IMR-90 (cell line): ENCODE data around the gene TOMM40L. TPM values are rescaled to one million over a fixed set of nuclear protein-coding genes. Genes with fewer than 3 reads are reported as not detected.
A peak's percentile ranks its signal among the peaks of the same experiment; 100 is the strongest.

ENCODE experiments used
- ATAC-seq: fragments of 200-7000 bp; cut with Tn5 transposase; 2 replicates; pipeline ENCODE4 v1.9.1; 2020; ENCODE audit warnings: low read depth, mild to moderate bottlenecking, moderate library complexity
- BruUV-seq: library from RNA; stranded (reverse); fragments of 400-500 nt; replicated peaks from 2 replicates; lab custom pipeline; 2021; lab: Mats Ljungman, UMichigan
- CTCF ChIA-PET: fragments of 300-600 bp; formaldehyde crosslinking; extraction: SDS; loops from one replicate; lab custom pipeline; 2021; ENCODE audit warnings: antibody characterized with exemption; lab: Yijun Ruan, JAX
- POLR2A ChIA-PET: fragments of 300-600 bp; sonication (Branson Sonifier 250); formaldehyde crosslinking; loops from one replicate; lab custom pipeline; 2022; ENCODE audit warnings: antibody characterized with exemption; ENCODE audit not compliant: unreplicated experiment; lab: Charles Lee
- DNase-seq: peaks from one replicate; pipeline ENCODE4 v3.0.0; 2013
- H2AFZ ChIP-seq: replicated peaks from 2 replicates; pipeline ENCODE3; 2013; ENCODE audit warnings: low read length, mild to moderate bottlenecking; ENCODE audit not compliant: poor library complexity
- H2AK5ac ChIP-seq: 2 replicates; pipeline ENCODE4 v1.6.1; 2013; ENCODE audit warnings: low read depth, low read length, inconsistent platforms
- H2AK9ac ChIP-seq: replicated peaks from 2 replicates; pipeline ENCODE3; 2013; ENCODE audit warnings: mild to moderate bottlenecking, low read depth, low read length, moderate library complexity; ENCODE audit not compliant: poor library complexity
- H2BK120ac ChIP-seq: 2 replicates; pipeline ENCODE4 v1.6.1; 2013; ENCODE audit warnings: low read depth, low read length, inconsistent platforms
- H2BK15ac ChIP-seq: 3 replicates; pipeline ENCODE4 v1.6.1; 2013; ENCODE audit warnings: low read depth, low read length, inconsistent platforms
- H2BK20ac ChIP-seq: 2 replicates; pipeline ENCODE4 v1.6.1; 2013; ENCODE audit warnings: low read depth, mild to moderate bottlenecking, inconsistent platforms, low read length, moderate library complexity
- H2BK5ac ChIP-seq: 2 replicates; pipeline ENCODE4 v1.6.1; 2013; ENCODE audit warnings: mild to moderate bottlenecking, low read depth, low read length, inconsistent platforms; ENCODE audit not compliant: poor library complexity, severe bottlenecking
- H3K14ac ChIP-seq: replicated peaks from 2 replicates; pipeline ENCODE4 v1.6.1; 2013; ENCODE audit warnings: low read depth, low read length, inconsistent platforms
- H3K18ac ChIP-seq: 2 replicates; pipeline ENCODE4 v1.6.1; 2013; ENCODE audit warnings: low read depth, low read length, control low read depth
- H3K23ac ChIP-seq: 2 replicates; pipeline ENCODE4 v1.6.1; 2013; ENCODE audit warnings: low read depth, low read length, inconsistent platforms
- H3K27ac ChIP-seq: 2 replicates; pipeline ENCODE4 v1.5.1; 2013; ENCODE audit warnings: mild to moderate bottlenecking, control low read depth, low read length; ENCODE audit not compliant: insufficient read depth
- H3K27me3 ChIP-seq: 2 replicates; pipeline ENCODE4 v1.6.1; 2013; ENCODE audit warnings: low read length; ENCODE audit not compliant: control insufficient read depth, insufficient read depth
- H3K36me3 ChIP-seq: 2 replicates; pipeline ENCODE4 v1.6.1; 2013; ENCODE audit warnings: low read length, mixed read lengths; ENCODE audit not compliant: control insufficient read depth, insufficient read depth
- H3K4ac ChIP-seq: 2 replicates; pipeline ENCODE4 v1.6.1; 2013; ENCODE audit warnings: low read depth, low read length, inconsistent platforms
- H3K4me1 ChIP-seq: 2 replicates; pipeline ENCODE4 v1.6.1; 2013; ENCODE audit warnings: low read length, mixed read lengths; ENCODE audit not compliant: control insufficient read depth, insufficient read depth
- H3K4me2 ChIP-seq: 2 replicates; pipeline ENCODE4 v1.6.1; 2013; ENCODE audit warnings: low read depth, mild to moderate bottlenecking, control low read depth, low read length, moderate library complexity
- H3K4me3 ChIP-seq: 2 replicates; pipeline ENCODE4 v1.5.1; 2013; ENCODE audit warnings: low read depth, mild to moderate bottlenecking, control low read depth, low read length, moderate library complexity; ENCODE audit not compliant: insufficient read depth
- H3K56ac ChIP-seq: 2 replicates; pipeline ENCODE4 v1.6.1; 2013; ENCODE audit warnings: low read length, inconsistent platforms; ENCODE audit not compliant: insufficient read depth; ENCODE audit errors: extremely low read depth
- H3K79me1 ChIP-seq, 2 experiments: 2 replicates each; pipeline ENCODE4 v1.6.1; 2013; ENCODE audit warnings: low read length in 2 of 2, inconsistent platforms in 1 of 2, low read depth in 1 of 2
- H3K9ac ChIP-seq: 2 replicates; pipeline ENCODE4 v1.6.1; 2013; ENCODE audit warnings: low read depth, low read length, control low read depth
- H3K9me1 ChIP-seq: 2 replicates; pipeline ENCODE4 v1.6.1; 2013; ENCODE audit warnings: low read length, inconsistent platforms; ENCODE audit not compliant: insufficient read depth
- H3K9me3 ChIP-seq: 2 replicates; pipeline ENCODE4 v1.6.1; 2013; ENCODE audit warnings: low read length; ENCODE audit not compliant: control insufficient read depth, insufficient read depth
- H4K20me1 ChIP-seq: 2 replicates; pipeline ENCODE4 v1.6.1; 2013; ENCODE audit warnings: low read length, inconsistent platforms; ENCODE audit not compliant: insufficient read depth
- H4K5ac ChIP-seq: 2 replicates; pipeline ENCODE4 v1.6.1; 2013; ENCODE audit warnings: mild to moderate bottlenecking, low read depth, low read length, control low read depth
- H4K8ac ChIP-seq, 2 experiments: 2 replicates each; pipeline ENCODE4 v1.6.1; 2013; ENCODE audit warnings: low read depth in 2 of 2, low read length in 2 of 2, control low read depth in 1 of 2, inconsistent platforms in 1 of 2
- H4K91ac ChIP-seq: 2 replicates; pipeline ENCODE4 v1.6.1; 2013; ENCODE audit warnings: low read depth, low read length, inconsistent platforms; ENCODE audit not compliant: insufficient read depth
- BHLHE40 ChIP-seq: fragments of 150-350 bp; IDR thresholded peaks from 2 replicates; pipeline ENCODE4 v1.6.1; 2016; ENCODE audit warnings: mild to moderate bottlenecking, low read depth, low read length
- CEBPB ChIP-seq: IDR thresholded peaks from 2 replicates; pipeline ENCODE4 v1.6.1; 2012; ENCODE audit warnings: low read depth, low read length, improper control_type of control experiment
- CHD1 ChIP-seq: IDR thresholded peaks from 2 replicates; pipeline ENCODE4 v1.6.1; 2012; ENCODE audit warnings: low read depth, low read length, improper control_type of control experiment
- CTCF ChIP-seq: conservative IDR thresholded peaks from 2 replicates; pipeline ENCODE4 v1.5.1; 2012; ENCODE audit warnings: mild to moderate bottlenecking, low read depth, low read length, improper control_type of control experiment
- ELK1 ChIP-seq: fragments of 150-350 bp; IDR thresholded peaks from 2 replicates; pipeline ENCODE4 v1.6.1; 2016; ENCODE audit warnings: low read depth, mild to moderate bottlenecking, low read length, moderate library complexity, borderline replicate concordance
- FOS ChIP-seq: fragments of 150-350 bp; IDR thresholded peaks from 2 replicates; pipeline ENCODE4 v1.6.1; 2016; ENCODE audit warnings: low read depth, low read length
- MAFK ChIP-seq: IDR thresholded peaks from 2 replicates; pipeline ENCODE4 v1.6.1; 2012; ENCODE audit warnings: low read depth, low read length, improper control_type of control experiment
- MAZ ChIP-seq: IDR thresholded peaks from 2 replicates; pipeline ENCODE4 v1.6.1; 2012; ENCODE audit warnings: low read depth, mild to moderate bottlenecking, low read length, improper control_type of control experiment, moderate library complexity, borderline replicate concordance
- MXI1 ChIP-seq: IDR thresholded peaks from 2 replicates; pipeline ENCODE4 v1.6.1; 2012; ENCODE audit warnings: low read depth, mild to moderate bottlenecking, low read length, moderate library complexity, borderline replicate concordance
- NFE2L2 ChIP-seq: fragments of 150-350 bp; IDR thresholded peaks from 2 replicates; pipeline ENCODE4 v1.6.1; 2016; ENCODE audit warnings: low read depth, mild to moderate bottlenecking, low read length
- POLR2A ChIP-seq: IDR thresholded peaks from 2 replicates; pipeline ENCODE4 v1.6.1; 2012; ENCODE audit warnings: mild to moderate bottlenecking, low read depth, low read length
- RAD21 ChIP-seq: IDR thresholded peaks from 2 replicates; pipeline ENCODE4 v1.6.1; 2012; ENCODE audit warnings: low read length, improper control_type of control experiment
- RCOR1 ChIP-seq: IDR thresholded peaks from 2 replicates; pipeline ENCODE4 v1.6.1; 2012; ENCODE audit warnings: mild to moderate bottlenecking, low read length, improper control_type of control experiment; ENCODE audit not compliant: insufficient replicate concordance
- RFX5 ChIP-seq: IDR thresholded peaks from 2 replicates; pipeline ENCODE4 v1.8.0; 2012; ENCODE audit warnings: low read depth, mild to moderate bottlenecking, low read length, moderate library complexity
- SMC3 ChIP-seq: fragments of 150-350 bp; IDR thresholded peaks from 2 replicates; pipeline ENCODE4 v1.6.1; 2016; ENCODE audit warnings: low read depth, mild to moderate bottlenecking, antibody characterized with exemption, low read length, moderate library complexity
- WGBS, 2 experiments: methylation state at CpG; one replicate each; pipeline versions ENCODE4 v1.1.5 to v1.1.7; 2013; ENCODE audit warnings: missing lambda C conversion rate in 2 of 2; ENCODE audit not compliant: insufficient read length in 1 of 2; ENCODE audit errors: extremely low coverage in 2 of 2; 5-methylcytosine and 5-hydroxymethylcytosine counted together
- dilution Hi-C: fragments of 300-500 bp; cut with HindIII; formaldehyde crosslinking; loops from one replicate; pipeline ENCODE4 v1.14.3; 2018; ENCODE audit warnings: low sequenced_read_pairs; ENCODE audit not compliant: unreplicated experiment
- in situ Hi-C: fragments of 300-500 bp; cut with MboI; formaldehyde crosslinking; loops from 3 replicates; pipeline ENCODE4 v1.14.3; 2019; ENCODE audit warnings: low sequenced_read_pairs, inconsistent platforms, mixed read lengths
- intact Hi-C: fragments of 100-400 bp; cut with micrococcal nuclease; formaldehyde crosslinking; loops from 2 replicates; pipeline ENCODE4 v1.10.0; 2022
- polyA plus RNA-seq, 3 experiments: library from polyadenylated mRNA; depleted of rRNA; stranded (reverse); fragments of >200 nt; gene quantifications; 2 replicates each; pipeline ENCODE4 v1.2.3, GENCODE V29; 2012; ENCODE audit warnings: low replicate concordance in 1 of 3
- total RNA-seq: library from RNA; depleted of rRNA; stranded (reverse); fragments of >200 nt; gene quantifications from 2 replicates; pipeline ENCODE4 v1.2.3, GENCODE V29; 2012
- TF ChIP-seq, protein P1 (sequence below): fragments of 150-350 bp; IDR thresholded peaks from 2 replicates; pipeline ENCODE4 v1.6.1; 2017; ENCODE audit warnings: mild to moderate bottlenecking, antibody characterized with exemption, low read length, low read depth

The TOMM40L gene
- total and polyA plus RNA-seq, 2 of the 4 experiments (the other 2 are of a cell fraction) = 7.7 to 12.5 TPM

DNA sequence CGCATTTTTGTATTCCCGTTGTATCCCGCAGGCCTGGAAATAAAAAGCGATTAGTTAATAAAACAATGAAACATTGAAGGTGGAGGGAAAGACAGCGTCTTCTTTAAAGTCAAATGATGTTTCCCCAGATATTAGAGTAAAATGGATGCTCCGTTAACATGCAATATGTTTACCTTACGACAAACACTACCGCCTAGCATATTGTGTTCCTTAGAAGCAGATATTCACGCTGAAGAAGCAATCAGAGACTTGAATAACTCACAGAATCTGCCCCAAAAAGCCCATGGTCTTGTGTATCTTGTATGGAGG lies 48.0 kb upstream of the TOMM40L start:
- no TSS peak for BruUV-seq
- dilution Hi-C loops = no loop called here

More for the DNA sequence above, 48.0 kb upstream of the TOMM40L start:
- Histone ChIP-seq H3K27ac (no peak overlapping the region; the same call in 1 of the 2 replicates), H3K23ac (peak overlapping the region; percentile 84; the same call in 1 of the 2 replicates), H3K79me1 (peaks cover 14 to 29% of the 10 kb centered on the region in 2 experiments), H2BK20ac (no peak overlapping the region), H4K20me1 (peaks cover 8% of the 10 kb centered on the region; the same call in 1 of the 2 replicates), H2BK15ac (no peak overlapping the region), H2BK5ac (no peak overlapping the region), H3K27me3 (no peaks in the 10 kb centered on the region), H2AFZ (peak overlapping the region; percentile 100), H3K56ac (no peak overlapping the region), H3K36me3 (peaks cover 17% of the 10 kb centered on the region), H4K91ac (no peak overlapping the region), H3K14ac (peak overlapping the region; percentile 80; the same call in 1 of the 2 replicates), H2AK5ac (no peak overlapping the region), H3K9ac (peak overlapping the region; percentile 52), H3K4me1 (peaks cover 13% of the 10 kb centered on the region), H2AK9ac (no peak overlapping the region), H3K18ac (no peak overlapping the region), H4K5ac (peak overlapping the region; percentile 59; the same call in 1 of the 2 replicates), H3K4me2 (peak overlapping the region; percentile 93), H3K9me1 (peaks cover 14% of the 10 kb centered on the region), H3K4ac (peak overlapping the region; percentile 86), H4K8ac (peak overlapping the region; percentile 82 to 87), H2BK120ac (no peak overlapping the region), H3K4me3 (peak overlapping the region; percentile 98; the same call in 1 of the 2 replicates), H3K9me3 (no peaks in the 10 kb centered on the region)
- DNase-seq (no peak), ATAC-seq (no peak)
- in situ Hi-C loops = no loop called here
- intact Hi-C loops = no loop called here
- no CpG with 5 or more reads among the region's 9 CpGs for WGBS, 2 experiments
- ChIA-PET CTCF (interaction anchor here (1.9 kb wide), 1 partner anchor 11 kb away, joined by 5 read pairs; the partner anchor contains the start of gene PPOX), POLR2A (no interaction called here)
- TF ChIP-seq SMC3 = no peak
- no peak for TF ChIP-seq RFX5
- no peak for TF ChIP-seq RAD21
- TF ChIP-seq CTCF = no peak
- no peak for TF ChIP-seq CEBPB
- no peak for TF ChIP-seq MXI1
- TF ChIP-seq NFE2L2 = no peak
- no peak for TF ChIP-seq ELK1
- TF ChIP-seq FOS = no peak
- no peak for TF ChIP-seq CHD1
- TF ChIP-seq, protein P1, sequence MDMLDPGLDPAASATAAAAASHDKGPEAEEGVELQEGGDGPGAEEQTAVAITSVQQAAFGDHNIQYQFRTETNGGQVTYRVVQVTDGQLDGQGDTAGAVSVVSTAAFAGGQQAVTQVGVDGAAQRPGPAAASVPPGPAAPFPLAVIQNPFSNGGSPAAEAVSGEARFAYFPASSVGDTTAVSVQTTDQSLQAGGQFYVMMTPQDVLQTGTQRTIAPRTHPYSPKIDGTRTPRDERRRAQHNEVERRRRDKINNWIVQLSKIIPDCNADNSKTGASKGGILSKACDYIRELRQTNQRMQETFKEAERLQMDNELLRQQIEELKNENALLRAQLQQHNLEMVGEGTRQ = no peak
- no peak for TF ChIP-seq POLR2A
- TF ChIP-seq MAFK = no peak
- TF ChIP-seq BHLHE40 = no peak
- TF ChIP-seq MAZ = no peak
- TF ChIP-seq RCOR1 = no peak
